Activated CD4-positive, alpha-beta T cell treated with anti-CD3 and anti-CD28 coated beads, Interleukin-2, Interleukin-6, amounts not matched to agents 100 ng/mL and 50 ng/mL, durations not matched to agents 16 hours and 8 hours (primary cell): ENCODE results near the gene LAMA2.

ENCODE experiments used
- DNase-seq: peaks from one replicate; pipeline ENCODE4 v3.0.0-alpha.2; 2020

Gene LAMA2

GRCh38 chr6:129236001-129236517, 353.1 kb downstream of the LAMA2 start:
- DNase-seq: no peak

DNA sequence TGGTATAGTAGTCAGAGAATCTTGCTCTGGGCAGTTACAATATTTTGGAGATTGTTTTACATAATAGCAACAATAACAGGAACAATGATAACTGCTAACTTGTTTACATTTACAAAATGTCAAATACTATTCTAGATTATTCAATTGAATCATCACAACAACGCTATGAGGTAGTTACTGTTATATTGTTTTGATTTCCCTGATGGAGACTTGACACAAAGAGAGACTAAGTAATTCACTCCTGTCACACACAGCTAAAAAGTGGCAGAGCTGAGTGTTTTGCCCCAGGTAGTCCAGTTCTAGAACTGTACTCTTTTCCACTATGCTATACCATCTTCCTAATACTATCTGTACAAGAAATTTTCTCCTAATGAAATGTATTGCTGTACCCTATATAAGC, 356.1 kb downstream of the LAMA2 start:
- DNase-seq: no peak

DNA sequence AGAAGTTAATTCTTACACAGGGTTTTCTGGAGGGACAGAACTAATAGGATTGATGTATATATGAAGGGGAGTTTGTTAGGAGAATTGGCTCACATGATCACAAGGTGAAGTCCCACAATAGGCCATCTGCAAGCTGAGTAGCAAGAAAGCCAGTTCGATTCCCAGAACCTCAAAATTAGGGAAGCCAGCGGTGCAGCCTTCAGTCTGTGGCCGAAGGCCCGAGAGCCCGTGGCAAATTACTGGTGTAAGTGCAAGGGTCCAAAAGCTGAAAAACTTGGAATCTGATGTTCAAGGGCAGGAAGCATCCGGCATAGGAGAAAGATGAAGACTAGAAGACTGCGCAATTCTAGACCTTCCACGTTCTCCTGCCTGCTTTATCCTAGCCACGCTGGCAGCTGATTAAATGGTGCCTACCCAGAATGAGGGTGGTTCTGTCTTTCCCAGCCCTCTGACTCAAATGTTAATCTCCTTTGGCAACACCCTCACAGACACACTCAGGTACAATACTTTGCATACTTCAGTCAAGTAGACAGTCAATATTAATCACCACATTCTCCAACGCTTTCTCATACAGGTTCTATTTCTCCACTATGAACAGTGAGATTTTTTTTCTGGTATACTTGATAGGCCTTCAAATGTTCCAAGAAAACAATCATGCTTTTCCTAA, 357.0 kb downstream of the LAMA2 start:
- DNase-seq: no peak

- DNase-seq: no peak
Measured at GRCh38 chr6:129240492-129240853, 357.5 kb downstream of the LAMA2 start.

DNA sequence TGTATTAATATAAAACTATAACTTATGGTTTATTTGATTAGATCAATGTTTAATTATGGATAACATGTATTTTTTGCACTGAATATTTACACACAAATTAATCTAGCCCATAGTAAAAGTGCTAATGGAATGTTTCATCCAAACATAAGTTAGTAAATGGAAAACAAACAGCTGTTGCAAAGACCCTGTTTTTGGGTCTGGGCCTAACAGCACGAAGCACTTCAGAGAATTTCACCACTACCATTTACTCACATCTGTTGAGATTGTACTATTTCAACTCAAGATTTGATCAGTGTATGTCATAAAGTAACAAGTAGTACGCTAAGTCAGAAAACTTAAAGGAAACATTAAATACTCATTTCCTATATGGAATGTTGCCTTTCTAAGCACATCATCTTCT, 359.6 kb downstream of the LAMA2 start:
- no peak for DNase-seq

- DNase-seq: no peak
Measured at GRCh38 chr6:129243377-129243776, 360.4 kb downstream of the LAMA2 start.

DNA sequence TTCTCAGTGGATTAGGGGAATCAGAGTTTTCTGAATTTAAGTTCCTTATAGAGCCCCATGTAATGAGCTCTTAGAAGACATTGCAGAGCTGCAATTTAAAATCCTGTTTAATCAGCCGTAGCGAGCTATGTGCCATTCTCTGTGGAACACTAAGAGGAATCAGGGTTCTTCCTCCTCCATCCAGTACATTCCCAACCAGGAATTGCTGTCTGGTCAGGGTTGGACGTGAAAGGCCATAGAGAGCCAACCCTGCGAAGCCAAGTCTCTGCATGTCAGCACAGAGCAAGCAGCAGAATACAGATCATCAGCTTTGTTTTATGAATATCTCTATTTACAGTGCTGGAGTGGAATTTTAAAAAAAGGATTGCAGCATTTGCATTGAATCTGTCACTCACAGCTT, 366.0 kb downstream of the LAMA2 start:
- DNase-seq: no peak

DNA sequence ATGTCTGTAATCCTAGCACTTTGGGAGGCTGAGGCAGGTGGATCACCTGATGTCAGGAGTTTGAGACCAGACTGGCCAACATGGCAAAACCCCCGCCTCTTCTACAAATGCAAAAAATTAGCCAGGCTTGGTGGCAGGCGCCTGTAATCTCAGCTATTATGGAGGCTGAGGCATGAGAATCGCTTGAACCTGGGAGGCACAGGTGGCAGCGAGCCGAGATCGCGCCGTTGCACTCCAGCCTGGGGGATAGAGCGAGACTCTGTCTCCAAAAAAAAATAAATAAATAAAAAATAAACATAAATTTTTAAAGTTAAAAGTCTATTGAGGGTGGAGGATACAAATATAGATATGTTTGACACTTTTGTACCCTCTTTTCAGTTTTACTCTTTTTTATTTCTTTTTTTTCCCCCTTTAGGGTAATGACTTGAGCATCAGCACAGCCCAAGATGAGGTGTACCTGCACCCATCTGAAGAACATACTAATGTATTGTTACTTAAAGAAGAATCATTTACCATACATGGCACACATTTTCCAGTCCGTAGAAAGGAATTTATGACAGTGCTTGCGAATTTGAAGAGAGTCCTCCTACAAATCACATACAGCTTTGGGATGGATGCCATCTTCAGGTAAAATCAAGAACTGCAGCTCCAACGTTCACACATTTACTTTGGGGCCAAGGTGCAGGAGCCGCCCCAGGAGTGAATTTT, 368.9 kb downstream of the LAMA2 start:
- peak; percentile 73 for DNase-seq

DNA sequence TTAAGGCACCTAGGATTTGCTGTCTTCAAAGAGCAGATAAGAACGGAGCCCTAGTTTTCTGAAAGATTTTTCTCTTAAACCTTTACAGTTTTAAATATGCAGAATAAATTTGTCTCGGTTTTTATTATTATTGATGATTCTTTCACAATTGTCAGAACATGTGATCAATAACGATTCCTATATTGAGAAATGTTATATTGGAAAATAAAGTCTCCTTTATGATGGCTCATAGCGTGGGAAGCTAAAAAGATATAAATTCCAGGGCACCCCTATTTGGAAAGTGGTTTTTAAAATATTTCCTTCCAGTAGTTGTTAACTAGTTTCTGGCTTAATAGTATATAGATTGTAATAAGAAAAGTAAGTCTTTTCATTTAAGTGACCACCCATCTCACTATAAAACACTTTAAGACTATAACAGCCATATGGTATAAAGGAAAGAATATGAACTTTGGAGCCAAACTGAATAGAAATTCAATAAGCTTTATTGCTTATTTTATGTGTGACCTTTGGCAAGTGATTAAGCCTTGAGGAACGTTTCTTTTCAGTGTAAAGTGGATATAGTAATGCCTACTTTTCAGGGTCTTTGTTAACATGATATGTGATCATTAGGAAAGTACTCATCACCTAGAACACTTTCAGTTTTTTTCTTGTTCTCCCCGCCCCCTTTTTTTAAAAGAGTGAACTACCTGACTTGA, 369.6 kb downstream of the LAMA2 start:
- no peak for DNase-seq

DNA sequence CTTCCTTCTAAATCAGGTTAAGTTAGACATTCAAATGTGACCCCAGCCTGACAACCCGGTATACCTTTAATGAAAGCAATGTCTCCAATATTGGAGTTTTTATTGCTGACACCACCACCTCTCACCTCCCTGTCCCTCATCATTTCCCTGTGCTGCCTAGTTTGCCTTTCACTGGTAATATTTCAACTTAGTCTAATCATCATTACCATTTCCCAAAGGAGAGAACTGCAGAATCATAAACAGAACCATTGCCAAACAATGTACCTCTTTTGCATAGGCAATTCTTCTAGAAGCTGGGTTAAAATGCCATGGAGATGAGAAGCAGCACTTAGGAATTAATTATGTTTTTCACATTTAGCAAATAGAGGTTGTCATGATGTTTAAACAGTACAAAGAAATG, 370.3 kb downstream of the LAMA2 start:
- DNase-seq: no peak

GRCh38 chr6:129253727-129254126, 370.8 kb downstream of the LAMA2 start:
- DNase-seq: peak; percentile 10

DNA sequence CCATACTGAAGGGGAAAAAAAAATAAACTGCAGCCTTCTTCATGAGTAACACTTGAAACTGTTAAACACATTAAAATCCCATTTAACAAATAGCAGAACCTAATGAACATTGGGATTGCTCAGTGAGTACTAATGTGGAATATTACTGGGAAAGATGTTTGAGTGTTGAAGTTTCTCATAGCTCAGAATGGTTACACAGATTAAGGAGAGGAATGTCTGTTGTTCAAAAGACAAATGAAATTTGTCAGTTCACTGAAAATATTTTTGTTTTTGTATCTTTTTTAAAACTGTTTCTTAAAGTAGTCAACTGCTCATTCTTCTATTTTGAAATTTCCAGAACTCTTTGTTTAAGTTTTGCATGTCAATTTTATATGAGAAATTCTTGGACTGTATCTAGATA, 374.3 kb downstream of the LAMA2 start:
- no peak for DNase-seq

DNA sequence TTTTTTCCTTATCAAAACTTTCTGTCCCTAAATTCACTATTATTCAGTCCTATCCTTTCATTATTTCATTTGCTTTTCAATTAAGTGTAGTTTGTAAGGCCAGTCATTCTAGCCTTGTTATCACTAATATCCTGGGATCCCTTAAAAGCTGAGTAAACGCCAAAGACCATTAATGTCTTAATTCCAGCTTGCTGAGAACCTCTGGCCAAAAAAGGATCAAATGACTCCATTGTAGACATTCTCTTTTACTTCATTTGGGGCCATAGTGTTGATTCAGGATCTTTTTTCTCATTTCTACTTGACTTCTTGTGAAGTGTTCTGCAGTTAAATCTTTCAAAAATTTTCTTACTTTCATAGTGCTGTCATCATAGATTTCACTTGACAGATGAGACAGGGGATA, 379.7 kb downstream of the LAMA2 start:
- no peak for DNase-seq

DNA sequence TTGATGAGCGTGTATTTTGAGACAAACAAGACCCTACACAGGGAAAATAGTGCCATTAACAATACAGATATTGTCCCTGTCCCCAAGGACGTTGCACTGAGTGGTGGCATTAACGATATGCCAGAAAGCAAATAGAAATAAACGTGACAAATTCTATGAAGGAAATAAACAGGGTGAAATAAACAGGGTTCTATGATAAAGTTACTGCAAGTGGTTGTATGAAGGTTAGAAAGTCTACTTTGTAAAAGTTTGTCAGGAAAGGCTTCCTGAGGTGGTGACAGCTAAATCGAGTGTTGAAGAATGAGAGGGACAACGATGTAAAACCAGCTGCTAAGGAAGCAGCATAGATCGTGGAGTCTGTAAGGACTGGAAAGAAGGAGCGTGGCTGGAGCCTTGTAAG, 380.2 kb downstream of the LAMA2 start:
- no peak for DNase-seq

DNA sequence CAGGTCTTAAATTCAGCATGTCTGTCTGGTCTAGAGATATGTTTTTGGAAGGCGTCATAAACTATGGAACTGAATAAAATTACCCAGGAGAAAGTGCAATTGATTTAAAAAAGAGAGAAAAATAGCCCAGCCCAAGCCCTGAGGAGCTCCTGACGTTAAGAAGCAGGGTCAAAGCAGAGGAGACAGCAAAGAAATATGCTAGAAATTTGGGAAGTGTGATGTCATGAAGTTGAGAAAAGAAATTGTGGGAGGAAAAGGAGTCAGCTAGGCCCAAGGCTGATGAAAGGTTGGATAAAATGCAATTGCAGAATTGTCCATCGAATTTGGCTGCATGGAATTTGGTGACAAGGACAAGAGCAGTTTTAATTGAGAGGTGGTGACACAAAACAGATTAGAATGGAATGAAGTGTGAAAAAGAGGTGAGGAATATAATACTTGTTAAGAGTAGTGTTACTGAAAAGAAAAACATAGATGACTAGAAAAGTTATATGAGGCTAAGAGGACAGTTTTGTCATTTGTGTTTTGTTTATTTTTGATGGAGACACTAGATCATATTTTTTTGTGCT, 381.6 kb downstream of the LAMA2 start:
- no peak for DNase-seq

DNA sequence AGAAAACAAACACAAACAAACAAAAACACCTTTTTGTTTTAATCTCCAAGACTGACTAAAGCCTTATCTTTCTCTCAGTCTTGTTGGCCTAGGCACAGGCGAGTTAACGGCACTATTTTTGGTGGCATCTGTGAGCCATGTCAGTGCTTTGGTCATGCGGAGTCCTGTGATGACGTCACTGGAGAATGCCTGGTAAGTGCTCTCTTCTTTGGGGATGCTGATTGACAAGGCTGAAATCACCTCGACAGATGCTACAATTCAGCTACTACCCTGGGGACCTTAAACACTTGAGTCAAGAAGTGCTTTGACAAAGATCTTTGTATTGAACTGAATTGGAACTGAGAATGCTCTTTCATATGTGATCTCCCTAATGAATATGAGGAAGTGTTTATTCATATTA, 384.1 kb downstream of the LAMA2 start:
- DNase-seq: no peak

DNA sequence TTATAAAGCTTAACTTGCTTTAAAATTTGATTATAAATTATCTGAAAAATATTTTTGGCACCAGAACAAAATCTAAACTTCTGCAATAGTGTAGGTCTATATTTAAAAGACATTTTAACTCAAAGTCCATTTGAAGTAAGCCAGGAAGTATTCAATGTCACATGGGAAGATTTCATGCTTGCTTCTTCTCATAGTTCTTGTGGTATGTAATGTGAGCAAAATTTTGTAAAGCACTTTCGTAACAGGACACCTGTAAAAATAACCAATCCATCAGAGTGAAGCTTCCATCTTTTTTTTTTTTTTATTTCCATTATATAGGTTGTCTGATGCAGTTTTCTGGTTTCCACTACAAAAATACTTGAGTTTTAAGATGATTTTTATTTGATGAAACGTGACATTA, 386.1 kb downstream of the LAMA2 start:
- no peak for DNase-seq

DNA sequence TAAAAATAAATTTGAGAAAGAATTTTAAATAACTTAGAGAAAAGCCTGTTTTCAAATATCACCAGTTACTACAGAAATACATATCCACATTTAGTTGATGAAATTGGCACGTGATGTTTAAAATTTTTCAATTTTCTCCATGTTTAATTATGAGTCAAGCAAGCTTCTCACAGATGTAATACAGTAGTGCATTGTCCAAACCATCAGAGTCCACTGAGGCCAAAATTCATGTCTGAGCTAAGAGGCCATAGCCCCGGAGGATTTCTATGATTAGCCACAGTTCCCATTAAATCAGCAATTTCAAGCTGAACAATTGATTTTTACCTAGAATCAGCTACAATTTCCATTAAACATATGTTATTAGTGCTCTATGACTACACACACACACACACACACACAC, 387.0 kb downstream of the LAMA2 start:
- no peak for DNase-seq

- DNase-seq: no peak
Measured at GRCh38 chr6:129270450-129270849, 387.5 kb downstream of the LAMA2 start.

DNA sequence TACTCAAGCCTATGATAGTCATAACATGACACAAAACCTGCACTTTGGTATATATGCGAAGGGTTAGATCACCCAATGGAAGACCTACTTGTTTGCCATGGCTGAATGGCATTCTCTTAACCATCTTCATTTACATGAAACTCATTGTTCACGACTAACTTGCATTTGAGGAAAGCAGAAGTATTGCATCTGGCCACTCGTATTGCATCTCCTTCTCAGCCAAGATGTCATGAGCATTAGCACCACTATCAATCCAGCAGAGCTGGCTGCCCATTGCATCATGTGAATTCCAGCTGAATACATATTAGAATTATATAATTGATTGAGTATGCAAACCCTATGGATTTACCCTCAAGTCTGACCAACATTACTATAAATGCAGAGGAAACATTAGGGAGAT, 390.2 kb downstream of the LAMA2 start:
- no peak for DNase-seq

GRCh38 chr6:129276461-129276860, 393.5 kb downstream of the LAMA2 start:
- DNase-seq: no peak

DNA sequence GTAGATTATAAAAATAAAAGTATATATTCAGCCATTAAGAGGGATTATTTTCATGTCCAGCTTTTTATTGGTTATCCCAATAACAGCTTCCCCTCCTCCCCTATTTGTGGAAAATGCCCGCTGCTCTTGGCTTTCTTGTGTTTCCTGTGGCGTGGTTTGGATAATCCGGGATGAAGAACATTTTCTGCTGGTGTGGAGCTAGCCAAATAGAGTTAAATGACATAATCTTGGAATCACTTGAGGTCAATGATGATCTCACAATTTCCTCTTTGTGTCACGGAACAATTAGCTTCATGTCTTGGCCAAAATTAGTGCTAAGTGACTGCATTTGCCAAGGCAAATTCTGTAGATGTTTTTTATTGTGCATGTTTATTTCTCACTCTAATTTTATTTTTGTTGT, 394.0 kb downstream of the LAMA2 start:
- DNase-seq: no peak

GRCh38 chr6:129279343-129280292, 396.7 kb downstream of the LAMA2 start:
- DNase-seq: no peak
